Transverse colon (tissue), 4 donors: ENCODE measurements around the gene LDHD. TPM values are rescaled to one million over a fixed set of nuclear protein-coding genes. Genes with fewer than 3 reads are reported as not detected.

ENCODE experiments used
- DNase-seq: peaks from one replicate; pipeline ENCODE4 v3.0.0-alpha.2; 2019
- H3K27ac ChIP-seq, 4 donors: fragments of 200-600 bp; sonication (generic); 2 replicates each; pipeline ENCODE4 v1.5.1; 2016 to 2018; ENCODE audit warnings: inconsistent platforms in 4 of 4
- H3K27me3 ChIP-seq: fragments of 200-600 bp; sonication (generic); 2 replicates; pipeline ENCODE4 v1.5.1; 2017; ENCODE audit warnings: inconsistent platforms
- H3K36me3 ChIP-seq, 4 donors: fragments of 200-600 bp; sonication (generic); 2 replicates each; pipeline ENCODE4 v1.5.1; 2017 to 2019; ENCODE audit warnings: inconsistent platforms in 4 of 4
- H3K4me1 ChIP-seq, 4 donors: fragments of 200-600 bp; sonication (generic); 2 replicates each; pipeline ENCODE4 v1.5.1; 2017 to 2020; ENCODE audit warnings: inconsistent platforms in 4 of 4
- H3K4me3 ChIP-seq, 4 donors: fragments of 200-600 bp; sonication (generic); 1 replicate in 1 of 4; 2 replicates in 3 of 4; pipeline versions ENCODE4 v1.5.1 to v1.6.1; 2017 to 2019; ENCODE audit warnings: inconsistent platforms in 4 of 4
- H3K9me3 ChIP-seq, 2 donors: fragments of 200-600 bp; sonication (generic); 2 replicates each; pipeline ENCODE4 v1.5.1; 2017 to 2019; ENCODE audit warnings: inconsistent platforms in 2 of 2
- CTCF ChIP-seq, 5 experiments: fragments of 200-600 bp in 3 of 5; fragments of 450-650 bp in 2 of 5; sonication (generic) in 3 of 5; IDR thresholded peaks; 1 replicate in 2 of 5; 2 replicates in 3 of 5; pipeline ENCODE4 v1.5.1; 2016 to 2017; ENCODE audit warnings: antibody characterized with exemption in 5 of 5, inconsistent platforms in 3 of 5, mild to moderate bottlenecking in 2 of 5, moderate library complexity in 1 of 5
- EP300 ChIP-seq: sonication (generic); formaldehyde crosslinking; IDR thresholded peaks from one replicate; pipeline ENCODE4 v1.6.1; 2017; ENCODE audit warnings: antibody characterized with exemption, low read depth
- POLR2A ChIP-seq: fragments of 450-650 bp; IDR thresholded peaks from one replicate; pipeline ENCODE4 v1.6.1; 2016; ENCODE audit warnings: antibody characterized with exemption, mild to moderate bottlenecking, moderate library complexity
- POLR2AphosphoS5 ChIP-seq, 3 donors: sonication (generic); formaldehyde crosslinking; IDR thresholded peaks; one replicate each; pipeline ENCODE4 v1.6.1; 2016; ENCODE audit warnings: antibody characterized with exemption in 3 of 3
- WGBS, 2 donors: methylation state at CpG; one replicate each; pipeline ENCODE4 v1.1.5; 2018; ENCODE audit warnings: low coverage in 1 of 2; 5-methylcytosine and 5-hydroxymethylcytosine counted together
- in situ Hi-C, 4 donors: fragments of 200-750 bp; cut with MboI; loops; one replicate each; pipeline versions ENCODE4 v1.15.0 to v1.15.1; 2017; ENCODE audit warnings: low sequenced_read_pairs in 3 of 4, low pct_ligation_motif_present in 1 of 4, low pct_unique_long_range_greater_than_20kb in 1 of 4
- intact Hi-C: fragments of 100-400 bp; cut with DNase I; formaldehyde crosslinking; loops from one replicate; pipeline ENCODE4 v1.15.1; 2023; ENCODE audit warnings: low total_unique reads
- total RNA-seq, 4 donors: library from RNA; depleted of rRNA; stranded (reverse); fragments of >200 nt; gene quantifications; one replicate each; pipeline ENCODE4 v1.1.0, GENCODE V29; 2016

The LDHD gene
- total RNA-seq, 4 donors from 2014 or later: 38.4 to 198 (median 104) TPM

GRCh38 chr16:75122609-75123008, 6.0 kb upstream of the LDHD start:
- no peak for DNase-seq
- Histone ChIP-seq H3K27ac (no peak overlapping the region), H3K27me3 (no peaks in the 10 kb centered on the region), H3K36me3 (no peaks in the 10 kb centered on the region), H3K9me3 (peaks cover 0 to 15% of the 10 kb centered on the region in 2 donors), H3K4me3 (no peak overlapping the region), H3K4me1 (peaks cover 0 to 7% (median 3%) of the 10 kb centered on the region in 4 donors)
- in situ Hi-C loops: loop anchor here in 1 of 4 donors (25.0 kb wide), 1 partner anchor 410 kb away; the partner anchor contains the start of gene MLKL
- intact Hi-C loops: no loop called here
- WGBS, 2 donors: 75 to 87% methylated on average over 1 of the region's 1 CpG
- TF ChIP-seq EP300: no peak
- no peak for TF ChIP-seq POLR2A

GRCh38 chr16:75121949-75122568, 5.5 kb upstream of the LDHD start:
- Histone ChIP-seq H3K4me1 (peaks cover 0 to 7% (median 3%) of the 10 kb centered on the region in 4 donors), H3K36me3 (no peaks in the 10 kb centered on the region), H3K4me3 (no peak overlapping the region), H3K9me3 (peaks cover 0 to 15% of the 10 kb centered on the region in 2 donors), H3K27ac (no peak overlapping the region), H3K27me3 (no peaks in the 10 kb centered on the region)
- WGBS, 2 donors: 99 to 100% methylated on average over 2 to 6 of the region's 6 CpGs
- in situ Hi-C loops: loop anchor here in 1 of 4 donors (25.0 kb wide), 1 partner anchor 410 kb away; the partner anchor contains the start of gene MLKL
- no peak for DNase-seq
- intact Hi-C loops: no loop called here
- no peak for TF ChIP-seq EP300
- no peak for TF ChIP-seq CTCF (IDR thresholded peaks at IDR 0.05)
- TF ChIP-seq POLR2AphosphoS5 (IDR thresholded peaks at IDR 0.05): no peak
- no peak for TF ChIP-seq POLR2A

- WGBS, 2 donors: 81 to 82% methylated on average over 4 of the region's 4 CpGs
- no peak overlapping the region for H3K4me3 ChIP-seq
- TF ChIP-seq CTCF (IDR thresholded peaks at IDR 0.05) (no peak), EP300 (no peak), POLR2A (no peak), POLR2AphosphoS5 (IDR thresholded peaks at IDR 0.05) (no peak)
Measured at GRCh38 chr16:75120253-75120652, 3.7 kb upstream of the LDHD start.

GRCh38 chr16:75118943-75119539, 2.5 kb upstream of the LDHD start:
- Histone ChIP-seq H3K4me1 (peaks cover 7 to 15% (median 8%) of the 10 kb centered on the region in 4 donors), H3K4me3 (no peak overlapping the region), H3K9me3 (peaks cover 0 to 15% of the 10 kb centered on the region in 2 donors), H3K36me3 (no peaks in the 10 kb centered on the region), H3K27ac (no peak overlapping the region), H3K27me3 (no peaks in the 10 kb centered on the region)
- DNase-seq: no peak
- in situ Hi-C loops: loop anchor here in 1 of 4 donors (25.0 kb wide), 1 partner anchor 407 kb away; the partner anchor contains the start of gene MLKL
- 79 to 81% methylated on average over 5 to 6 of the region's 6 CpGs for WGBS, 2 donors
- intact Hi-C loops: no loop called here
- TF ChIP-seq EP300: no peak
- TF ChIP-seq POLR2A: no peak
- no peak for TF ChIP-seq CTCF (IDR thresholded peaks at IDR 0.05)
- no peak for TF ChIP-seq POLR2AphosphoS5 (IDR thresholded peaks at IDR 0.05)

More at GRCh38 chr16:75120253-75120652, 3.7 kb upstream of the LDHD start:
- intact Hi-C loops: no loop called here
- DNase-seq: no peak
- Histone ChIP-seq H3K27me3 (no peaks in the 10 kb centered on the region), H3K9me3 (peaks cover 0 to 15% of the 10 kb centered on the region in 2 donors), H3K27ac (no peak overlapping the region), H3K36me3 (no peaks in the 10 kb centered on the region), H3K4me1 (peaks cover 5 to 15% (median 8%) of the 10 kb centered on the region in 4 donors)
- in situ Hi-C loops: loop anchor here in 1 of 4 donors (25.0 kb wide), 1 partner anchor 408 kb away; the partner anchor contains the start of gene MLKL
